Esophagus muscularis mucosa (tissue), 4 donors: Measurements from ENCODE around the gene LKAAEAR1. TPM values are rescaled to one million over a fixed set of nuclear protein-coding genes. Genes with fewer than 3 reads are reported as not detected.

Experiments
- DNase-seq: peaks from one replicate; pipeline ENCODE4 v3.0.0-alpha.2; 2017; ENCODE audit errors: extremely low spot score
- H3K27ac ChIP-seq, 4 donors: fragments of 200-600 bp; sonication (generic); replicated peaks in 1 of 4; 1 replicate in 3 of 4; 2 replicates in 1 of 4; pipeline ENCODE4 v1.5.1; 2016 to 2019; ENCODE audit warnings: mild to moderate bottlenecking in 1 of 4
- H3K27me3 ChIP-seq, 4 donors: fragments of 200-600 bp; sonication (generic); one replicate each; pipeline versions ENCODE4 v1.5.1 to v1.6.0; 2016 to 2019
- H3K36me3 ChIP-seq, 4 donors: fragments of 200-600 bp; sonication (generic); one replicate each; pipeline ENCODE4 v1.5.1; 2016 to 2019
- H3K4me1 ChIP-seq, 4 donors: fragments of 200-600 bp; sonication (generic); one replicate each; pipeline ENCODE4 v1.5.1; 2016 to 2019
- H3K4me3 ChIP-seq, 4 donors: fragments of 200-600 bp; sonication (generic); 1 replicate in 2 of 4; 2 replicates in 2 of 4; pipeline ENCODE4 v1.5.1; 2016 to 2019; ENCODE audit warnings: mild to moderate bottlenecking in 4 of 4, moderate library complexity in 1 of 4
- H3K9me3 ChIP-seq, 4 donors: fragments of 200-600 bp; sonication (generic); 1 replicate in 3 of 4; 2 replicates in 1 of 4; pipeline ENCODE4 v1.5.1; 2016 to 2019
- EP300 ChIP-seq: sonication (generic); formaldehyde crosslinking; IDR thresholded peaks from one replicate; pipeline ENCODE4 v1.6.1; 2017; ENCODE audit warnings: antibody characterized with exemption
- POLR2A ChIP-seq: fragments of 450-650 bp; IDR thresholded peaks from one replicate; pipeline ENCODE4 v1.6.1; 2017; ENCODE audit warnings: antibody characterized with exemption, moderate library complexity, mild to moderate bottlenecking, low read depth
- POLR2AphosphoS5 ChIP-seq, 2 donors: sonication (generic); formaldehyde crosslinking; IDR thresholded peaks; one replicate each; pipeline ENCODE4 v1.6.1; 2017; ENCODE audit warnings: antibody characterized with exemption in 2 of 2
- WGBS: methylation state at CpG from one replicate; pipeline ENCODE4 v1.1.5; 2018; 5-methylcytosine and 5-hydroxymethylcytosine counted together
- intact Hi-C: fragments of 100-400 bp; cut with DNase I; formaldehyde crosslinking; loops from one replicate; pipeline ENCODE4 v1.15.1; 2023
- total RNA-seq, 4 donors: library from RNA; depleted of rRNA; stranded (reverse); fragments of >200 nt; gene quantifications; one replicate each; pipeline versions ENCODE4 v1.1.0 to v1.2.1, GENCODE V29; 2016
- TF ChIP-seq, protein P1 (sequence below), 3 experiments: fragments of 200-600 bp in 2 of 3; fragments of 450-650 bp in 1 of 3; sonication (generic) in 2 of 3; IDR thresholded peaks; one replicate each; pipeline ENCODE4 v1.5.1; 2017 to 2019; ENCODE audit warnings: antibody characterized with exemption in 3 of 3, mild to moderate bottlenecking in 2 of 3, moderate library complexity in 1 of 3

LKAAEAR1 gene
- total RNA-seq, 4 donors from 2014 or later = not detected

DNA sequence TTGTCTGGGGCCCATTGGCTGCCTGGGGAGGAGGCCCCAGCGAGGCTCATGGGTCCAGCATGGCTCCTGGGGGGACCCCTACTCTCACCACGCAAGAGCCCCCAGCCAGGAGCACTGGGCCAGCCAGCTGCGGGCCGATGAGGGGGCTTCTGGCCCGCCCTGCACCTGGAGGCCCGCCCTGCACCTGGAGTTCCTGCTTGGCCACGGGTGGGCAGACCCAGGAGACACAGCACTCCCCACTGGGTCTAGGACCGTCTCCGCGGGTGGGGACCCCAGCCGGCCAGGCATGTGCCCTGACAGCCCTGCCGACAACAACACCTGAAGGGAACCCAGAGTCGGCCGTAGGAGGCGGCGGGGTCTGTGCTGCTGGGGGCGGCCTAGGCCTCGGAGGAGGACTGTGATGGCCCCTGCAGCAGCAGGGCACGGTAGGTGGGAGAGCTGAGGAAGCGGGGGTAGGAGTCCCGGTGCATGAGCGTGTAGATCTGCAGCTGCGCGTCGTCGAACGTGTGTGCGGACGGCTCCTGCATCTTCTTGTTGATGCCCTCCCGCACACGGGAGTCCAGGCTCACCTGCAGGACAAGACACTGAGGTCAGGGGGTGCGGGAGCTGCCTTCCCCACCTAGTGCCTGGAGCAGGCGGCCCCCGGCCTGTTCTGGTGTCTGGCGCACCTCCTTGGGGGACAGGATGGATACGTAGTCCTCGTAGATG is 10.6 kb downstream of the LKAAEAR1 start:
- 91% methylated on average over 30 of the region's 37 CpGs for WGBS

DNA sequence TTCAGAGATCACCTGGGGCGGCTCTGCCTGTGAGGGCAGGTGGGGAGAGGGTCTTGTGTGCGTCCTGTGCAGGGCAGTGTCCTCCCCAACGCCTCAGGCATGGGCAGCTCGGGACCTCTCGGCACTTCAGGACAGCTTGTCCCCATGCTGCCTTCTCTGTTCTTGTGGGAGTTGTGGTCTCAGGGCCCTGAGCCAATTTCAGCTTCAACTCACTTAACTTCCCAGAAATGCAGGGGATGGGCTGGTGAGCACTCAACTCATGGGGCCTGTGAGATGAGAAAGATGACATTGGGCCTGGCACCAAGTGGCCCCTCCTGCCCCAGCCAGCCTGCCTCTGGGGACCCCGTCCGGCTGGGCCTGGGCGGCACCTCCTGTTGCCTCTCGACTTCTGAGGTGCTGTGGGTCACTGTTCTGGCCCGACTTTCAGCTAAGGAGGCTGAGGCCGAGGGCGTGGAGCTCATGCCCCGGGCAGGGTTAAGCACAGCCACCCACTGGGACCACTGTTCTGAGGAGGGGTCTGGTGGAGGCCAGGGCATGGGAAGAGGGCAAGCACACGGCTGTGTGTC is 11.6 kb downstream of the LKAAEAR1 start:
- TF ChIP-seq POLR2AphosphoS5 (IDR thresholded peaks at IDR 0.05) = no peak
- no peak for TF ChIP-seq EP300
- H3K27ac ChIP-seq = no peak overlapping the region
- peaks cover 6 to 51% (median 39%) of the 10 kb centered on the region in 4 donors for H3K36me3 ChIP-seq
- intact Hi-C loops = no loop called here
- DNase-seq = no peak
- H3K27me3 ChIP-seq = no peaks in the 10 kb centered on the region
- H3K9me3 ChIP-seq = no peaks in the 10 kb centered on the region
- 75% methylated on average over 3 of the region's 14 CpGs for WGBS
- H3K4me1 ChIP-seq = peaks cover 0 to 10% (median under 1%) of the 10 kb centered on the region in 4 donors
- no peak overlapping the region for H3K4me3 ChIP-seq

More for the DNA sequence above, 10.6 kb downstream of the LKAAEAR1 start:
- DNase-seq = no peak
- intact Hi-C loops = no loop called here
- H3K27me3 ChIP-seq = no peaks in the 10 kb centered on the region
- no peaks in the 10 kb centered on the region for H3K9me3 ChIP-seq
- no peak overlapping the region for H3K27ac ChIP-seq
- H3K4me1 ChIP-seq = peaks cover 7 to 19% (median 11%) of the 10 kb centered on the region in 4 donors
- TF ChIP-seq POLR2AphosphoS5 (IDR thresholded peaks at IDR 0.05) (no peak), EP300 (no peak), POLR2A (no peak)
- TF ChIP-seq, protein P1, sequence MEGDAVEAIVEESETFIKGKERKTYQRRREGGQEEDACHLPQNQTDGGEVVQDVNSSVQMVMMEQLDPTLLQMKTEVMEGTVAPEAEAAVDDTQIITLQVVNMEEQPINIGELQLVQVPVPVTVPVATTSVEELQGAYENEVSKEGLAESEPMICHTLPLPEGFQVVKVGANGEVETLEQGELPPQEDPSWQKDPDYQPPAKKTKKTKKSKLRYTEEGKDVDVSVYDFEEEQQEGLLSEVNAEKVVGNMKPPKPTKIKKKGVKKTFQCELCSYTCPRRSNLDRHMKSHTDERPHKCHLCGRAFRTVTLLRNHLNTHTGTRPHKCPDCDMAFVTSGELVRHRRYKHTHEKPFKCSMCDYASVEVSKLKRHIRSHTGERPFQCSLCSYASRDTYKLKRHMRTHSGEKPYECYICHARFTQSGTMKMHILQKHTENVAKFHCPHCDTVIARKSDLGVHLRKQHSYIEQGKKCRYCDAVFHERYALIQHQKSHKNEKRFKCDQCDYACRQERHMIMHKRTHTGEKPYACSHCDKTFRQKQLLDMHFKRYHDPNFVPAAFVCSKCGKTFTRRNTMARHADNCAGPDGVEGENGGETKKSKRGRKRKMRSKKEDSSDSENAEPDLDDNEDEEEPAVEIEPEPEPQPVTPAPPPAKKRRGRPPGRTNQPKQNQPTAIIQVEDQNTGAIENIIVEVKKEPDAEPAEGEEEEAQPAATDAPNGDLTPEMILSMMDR (IDR thresholded peaks at IDR 0.05) = no peak
- no peak overlapping the region for H3K4me3 ChIP-seq
- H3K36me3 ChIP-seq = peaks cover 6 to 51% (median 37%) of the 10 kb centered on the region in 4 donors

DNA sequence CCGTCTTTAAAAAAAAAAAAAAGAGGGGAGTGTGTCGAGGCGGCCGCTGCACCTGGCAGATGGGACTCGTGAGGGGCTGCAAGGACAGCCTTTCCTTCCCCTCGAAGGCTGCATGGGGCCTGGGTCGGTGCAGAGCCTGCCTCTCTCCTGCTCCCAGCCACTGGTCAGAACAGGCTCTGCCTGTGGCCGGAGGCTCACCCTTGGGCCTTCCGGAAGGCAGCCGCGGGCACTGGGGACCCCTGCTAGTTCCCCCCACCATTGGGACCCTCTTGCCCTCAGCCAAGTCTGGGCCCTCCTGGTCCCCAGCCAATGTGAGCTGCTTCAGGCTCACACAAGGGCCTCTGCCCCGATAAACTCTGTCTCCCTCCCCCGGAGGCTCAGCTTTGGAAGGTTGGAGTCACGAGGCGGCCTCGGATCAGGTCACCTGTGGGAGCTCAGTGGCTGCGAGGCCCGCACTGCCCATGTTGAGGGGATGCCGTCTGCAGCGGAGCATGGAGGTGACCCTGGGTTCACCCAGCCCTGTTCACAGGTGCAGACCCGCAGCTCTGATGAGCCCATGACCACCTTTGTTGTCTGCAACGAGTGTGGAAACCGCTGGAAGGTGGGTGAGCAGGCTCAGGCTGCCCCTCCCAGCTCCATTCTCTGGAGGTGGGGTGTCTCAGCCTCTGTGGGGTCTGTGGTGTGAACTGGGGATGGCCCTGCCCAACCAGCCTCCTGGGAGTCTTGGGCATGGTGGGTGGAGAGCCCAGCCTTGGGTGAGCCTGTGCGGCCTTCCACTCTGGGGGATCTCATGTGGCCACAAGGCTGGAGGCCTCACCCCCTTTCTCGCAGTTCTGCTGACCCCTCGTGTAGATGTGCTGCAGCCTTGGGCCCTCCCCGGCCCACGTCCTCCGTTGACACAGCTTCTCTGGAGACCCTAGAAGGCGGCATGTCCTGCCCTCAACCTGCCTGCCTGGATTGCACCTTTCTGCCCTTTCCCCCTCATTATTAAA is 12.6 kb downstream of the LKAAEAR1 start:
- DNase-seq = no peak
- H3K36me3 ChIP-seq = peaks cover 6 to 51% (median 39%) of the 10 kb centered on the region in 4 donors
- intact Hi-C loops = no loop called here
- no peak overlapping the region for H3K4me3 ChIP-seq
- no peaks in the 10 kb centered on the region for H3K9me3 ChIP-seq
- TF ChIP-seq EP300 (no peak), POLR2A (no peak), POLR2AphosphoS5 (IDR thresholded peaks at IDR 0.05) (no peak)
- TF ChIP-seq, protein P1 (IDR thresholded peaks at IDR 0.05) = no peak
- H3K27ac ChIP-seq = no peak overlapping the region
- 84% methylated on average over 27 of the region's 30 CpGs for WGBS
- no peaks in the 10 kb centered on the region for H3K27me3 ChIP-seq
- peaks cover 0 to 9% (median 0%) of the 10 kb centered on the region in 4 donors for H3K4me1 ChIP-seq

DNA sequence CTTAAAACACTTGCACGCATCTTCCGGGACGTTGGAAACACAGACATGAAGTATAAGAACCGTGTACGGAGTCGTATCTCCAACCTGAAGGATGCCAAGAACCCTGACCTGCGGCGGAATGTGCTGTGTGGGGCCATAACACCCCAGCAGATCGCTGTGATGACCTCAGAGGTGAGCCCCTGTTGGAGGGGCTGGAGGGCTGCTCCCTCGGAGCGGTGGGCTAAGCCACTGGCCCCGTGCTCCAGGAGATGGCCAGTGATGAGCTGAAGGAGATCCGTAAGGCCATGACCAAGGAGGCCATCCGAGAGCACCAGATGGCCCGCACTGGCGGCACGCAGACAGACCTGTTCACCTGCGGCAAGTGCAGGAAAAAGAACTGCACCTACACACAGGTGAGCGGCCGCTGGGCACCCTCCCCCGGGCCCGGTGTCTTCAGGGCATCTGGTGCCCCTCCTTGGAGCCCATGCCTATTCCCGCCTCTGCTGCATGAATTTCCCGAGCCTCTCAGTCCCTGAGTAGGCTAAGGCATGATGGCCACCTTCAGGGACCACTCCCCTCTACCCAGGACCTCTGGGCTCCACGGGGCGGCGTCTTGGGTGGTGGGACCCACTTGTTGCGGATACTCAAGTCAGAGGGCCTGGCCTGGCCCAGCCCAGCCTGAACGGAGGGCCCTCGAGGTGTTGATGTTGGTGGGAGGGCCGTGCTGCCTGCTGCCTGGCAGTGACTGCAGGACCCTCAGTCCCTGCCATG is 13.8 kb downstream of the LKAAEAR1 start:
- TF ChIP-seq, protein P1 (IDR thresholded peaks at IDR 0.05) = no peak
- TF ChIP-seq EP300 = no peak
- H3K27ac ChIP-seq = no peak overlapping the region
- no peak for DNase-seq
- peaks cover 0 to 10% (median 5%) of the 10 kb centered on the region in 4 donors for H3K4me1 ChIP-seq
- H3K36me3 ChIP-seq = peaks cover 6 to 51% (median 39%) of the 10 kb centered on the region in 4 donors
- no peaks in the 10 kb centered on the region for H3K27me3 ChIP-seq
- 89% methylated on average over 28 of the region's 31 CpGs for WGBS
- no peaks in the 10 kb centered on the region for H3K9me3 ChIP-seq
- intact Hi-C loops = no loop called here
- H3K4me3 ChIP-seq = no peak overlapping the region
